Measurements from ENCODE around the gene SHLD2. TPM values are rescaled to one million over a fixed set of nuclear protein-coding genes. Genes with fewer than 3 reads are reported as not detected.

SHLD2 gene
- total and polyA plus RNA-seq, 2 of the 13 experiments (the other 11 are each of a cell fraction or from before 2014, with no cell fraction given), result 25.7 to 53.7 TPM

DNA sequence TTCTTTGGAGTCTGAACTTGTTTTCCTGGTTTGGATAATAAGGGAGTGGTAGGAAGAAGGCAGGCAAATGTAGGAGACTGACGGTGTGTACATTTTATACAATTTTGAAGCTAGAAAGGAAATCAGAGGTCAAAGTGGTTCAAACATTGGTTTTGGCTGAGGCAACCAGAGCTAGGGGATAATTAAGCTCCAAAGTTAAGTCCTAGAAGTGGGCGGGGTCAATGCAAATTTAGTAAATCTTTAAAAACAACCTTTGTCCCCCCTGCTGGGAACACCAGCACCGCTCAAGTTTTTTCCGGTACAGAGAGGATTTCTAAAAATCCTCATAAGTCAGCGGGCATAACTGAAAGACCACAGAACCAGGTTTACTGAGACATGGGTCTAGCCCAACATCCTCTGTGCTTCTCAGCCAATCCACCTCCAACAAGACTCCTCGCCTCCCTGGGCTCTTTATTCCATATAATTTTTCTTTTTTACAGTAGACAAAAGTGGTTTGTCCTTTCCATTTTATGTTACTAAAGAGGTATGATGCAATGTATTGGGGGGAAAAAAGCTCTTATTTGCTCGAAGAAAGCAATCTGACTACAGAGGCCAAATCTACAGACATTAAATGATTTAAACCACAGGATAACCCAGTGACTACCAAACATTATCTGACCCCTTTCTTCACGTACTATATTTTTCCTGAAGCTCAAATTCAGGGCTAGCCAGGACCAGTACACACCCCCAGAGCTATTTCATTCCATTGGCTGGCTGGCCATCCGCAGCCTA, 2.0 kb upstream of the SHLD2 start (continued):
- TF ChIP-seq, protein P1, sequence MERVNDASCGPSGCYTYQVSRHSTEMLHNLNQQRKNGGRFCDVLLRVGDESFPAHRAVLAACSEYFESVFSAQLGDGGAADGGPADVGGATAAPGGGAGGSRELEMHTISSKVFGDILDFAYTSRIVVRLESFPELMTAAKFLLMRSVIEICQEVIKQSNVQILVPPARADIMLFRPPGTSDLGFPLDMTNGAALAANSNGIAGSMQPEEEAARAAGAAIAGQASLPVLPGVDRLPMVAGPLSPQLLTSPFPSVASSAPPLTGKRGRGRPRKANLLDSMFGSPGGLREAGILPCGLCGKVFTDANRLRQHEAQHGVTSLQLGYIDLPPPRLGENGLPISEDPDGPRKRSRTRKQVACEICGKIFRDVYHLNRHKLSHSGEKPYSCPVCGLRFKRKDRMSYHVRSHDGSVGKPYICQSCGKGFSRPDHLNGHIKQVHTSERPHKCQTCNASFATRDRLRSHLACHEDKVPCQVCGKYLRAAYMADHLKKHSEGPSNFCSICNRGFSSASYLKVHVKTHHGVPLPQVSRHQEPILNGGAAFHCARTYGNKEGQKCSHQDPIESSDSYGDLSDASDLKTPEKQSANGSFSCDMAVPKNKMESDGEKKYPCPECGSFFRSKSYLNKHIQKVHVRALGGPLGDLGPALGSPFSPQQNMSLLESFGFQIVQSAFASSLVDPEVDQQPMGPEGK (CRISPR knock-in tag; IDR thresholded peaks at IDR 0.05), result no peak
- TF ChIP-seq ZNF143 (CRISPR knock-in tag; IDR thresholded peaks at IDR 0.05), result no peak
- TF ChIP-seq ZNF839 (CRISPR knock-in tag; IDR thresholded peaks at IDR 0.05; ENCODE audit: borderline replicate concordance), result no peak
- TF ChIP-seq, protein P2, sequence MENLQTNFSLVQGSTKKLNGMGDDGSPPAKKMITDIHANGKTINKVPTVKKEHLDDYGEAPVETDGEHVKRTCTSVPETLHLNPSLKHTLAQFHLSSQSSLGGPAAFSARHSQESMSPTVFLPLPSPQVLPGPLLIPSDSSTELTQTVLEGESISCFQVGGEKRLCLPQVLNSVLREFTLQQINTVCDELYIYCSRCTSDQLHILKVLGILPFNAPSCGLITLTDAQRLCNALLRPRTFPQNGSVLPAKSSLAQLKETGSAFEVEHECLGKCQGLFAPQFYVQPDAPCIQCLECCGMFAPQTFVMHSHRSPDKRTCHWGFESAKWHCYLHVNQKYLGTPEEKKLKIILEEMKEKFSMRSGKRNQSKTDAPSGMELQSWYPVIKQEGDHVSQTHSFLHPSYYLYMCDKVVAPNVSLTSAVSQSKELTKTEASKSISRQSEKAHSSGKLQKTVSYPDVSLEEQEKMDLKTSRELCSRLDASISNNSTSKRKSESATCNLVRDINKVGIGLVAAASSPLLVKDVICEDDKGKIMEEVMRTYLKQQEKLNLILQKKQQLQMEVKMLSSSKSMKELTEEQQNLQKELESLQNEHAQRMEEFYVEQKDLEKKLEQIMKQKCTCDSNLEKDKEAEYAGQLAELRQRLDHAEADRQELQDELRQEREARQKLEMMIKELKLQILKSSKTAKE (CRISPR knock-in tag; IDR thresholded peaks at IDR 0.05; ENCODE audit: borderline replicate concordance), result no peak
- TF ChIP-seq, protein P3, sequence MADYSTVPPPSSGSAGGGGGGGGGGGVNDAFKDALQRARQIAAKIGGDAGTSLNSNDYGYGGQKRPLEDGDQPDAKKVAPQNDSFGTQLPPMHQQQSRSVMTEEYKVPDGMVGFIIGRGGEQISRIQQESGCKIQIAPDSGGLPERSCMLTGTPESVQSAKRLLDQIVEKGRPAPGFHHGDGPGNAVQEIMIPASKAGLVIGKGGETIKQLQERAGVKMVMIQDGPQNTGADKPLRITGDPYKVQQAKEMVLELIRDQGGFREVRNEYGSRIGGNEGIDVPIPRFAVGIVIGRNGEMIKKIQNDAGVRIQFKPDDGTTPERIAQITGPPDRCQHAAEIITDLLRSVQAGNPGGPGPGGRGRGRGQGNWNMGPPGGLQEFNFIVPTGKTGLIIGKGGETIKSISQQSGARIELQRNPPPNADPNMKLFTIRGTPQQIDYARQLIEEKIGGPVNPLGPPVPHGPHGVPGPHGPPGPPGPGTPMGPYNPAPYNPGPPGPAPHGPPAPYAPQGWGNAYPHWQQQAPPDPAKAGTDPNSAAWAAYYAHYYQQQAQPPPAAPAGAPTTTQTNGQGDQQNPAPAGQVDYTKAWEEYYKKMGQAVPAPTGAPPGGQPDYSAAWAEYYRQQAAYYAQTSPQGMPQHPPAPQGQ (CRISPR knock-in tag; IDR thresholded peaks at IDR 0.05; ENCODE audit: borderline replicate concordance), result no peak
- no peak for TF ChIP-seq NR1H2 (CRISPR knock-in tag; IDR thresholded peaks at IDR 0.05; ENCODE audit: borderline replicate concordance, low read depth)
- TF ChIP-seq ZNF780A (CRISPR knock-in tag; IDR thresholded peaks at IDR 0.05), result no peak
- TF ChIP-seq ZNF383 (CRISPR knock-in tag; IDR thresholded peaks at IDR 0.05; ENCODE audit: borderline replicate concordance), result no peak
- no peak for TF ChIP-seq SNAI1 (CRISPR knock-in tag; IDR thresholded peaks at IDR 0.05; ENCODE audit: borderline replicate concordance)
- no peak for TF ChIP-seq CBFB (CRISPR knock-in tag; IDR thresholded peaks at IDR 0.05)
- no peak for TF ChIP-seq ZNF225 (CRISPR knock-in tag; IDR thresholded peaks at IDR 0.05)
- no peak for TF ChIP-seq ZNF616 (CRISPR knock-in tag; IDR thresholded peaks at IDR 0.05; ENCODE audit: low read depth)
- TF ChIP-seq ZNF30 (CRISPR knock-in tag; IDR thresholded peaks at IDR 0.05), result no peak
- TF ChIP-seq, protein P4, sequence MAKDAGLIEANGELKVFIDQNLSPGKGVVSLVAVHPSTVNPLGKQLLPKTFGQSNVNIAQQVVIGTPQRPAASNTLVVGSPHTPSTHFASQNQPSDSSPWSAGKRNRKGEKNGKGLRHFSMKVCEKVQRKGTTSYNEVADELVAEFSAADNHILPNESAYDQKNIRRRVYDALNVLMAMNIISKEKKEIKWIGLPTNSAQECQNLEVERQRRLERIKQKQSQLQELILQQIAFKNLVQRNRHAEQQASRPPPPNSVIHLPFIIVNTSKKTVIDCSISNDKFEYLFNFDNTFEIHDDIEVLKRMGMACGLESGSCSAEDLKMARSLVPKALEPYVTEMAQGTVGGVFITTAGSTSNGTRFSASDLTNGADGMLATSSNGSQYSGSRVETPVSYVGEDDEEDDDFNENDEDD (CRISPR knock-in tag; IDR thresholded peaks at IDR 0.05; ENCODE audit: borderline replicate concordance), result no peak
- no peak for TF ChIP-seq ZFP1 (CRISPR knock-in tag; IDR thresholded peaks at IDR 0.05)
- TF ChIP-seq ZNF205 (CRISPR knock-in tag; IDR thresholded peaks at IDR 0.05), result no peak
- TF ChIP-seq ZNF790 (CRISPR knock-in tag; IDR thresholded peaks at IDR 0.05; ENCODE audit: borderline replicate concordance), result no peak
- TF ChIP-seq HNRNPUL1 (IDR thresholded peaks at IDR 0.05; ENCODE audit: low read depth, low read length), result no peak
- no peak for TF ChIP-seq ZNF567 (CRISPR knock-in tag; IDR thresholded peaks at IDR 0.05; ENCODE audit: borderline replicate concordance)
- TF ChIP-seq, protein P5, sequence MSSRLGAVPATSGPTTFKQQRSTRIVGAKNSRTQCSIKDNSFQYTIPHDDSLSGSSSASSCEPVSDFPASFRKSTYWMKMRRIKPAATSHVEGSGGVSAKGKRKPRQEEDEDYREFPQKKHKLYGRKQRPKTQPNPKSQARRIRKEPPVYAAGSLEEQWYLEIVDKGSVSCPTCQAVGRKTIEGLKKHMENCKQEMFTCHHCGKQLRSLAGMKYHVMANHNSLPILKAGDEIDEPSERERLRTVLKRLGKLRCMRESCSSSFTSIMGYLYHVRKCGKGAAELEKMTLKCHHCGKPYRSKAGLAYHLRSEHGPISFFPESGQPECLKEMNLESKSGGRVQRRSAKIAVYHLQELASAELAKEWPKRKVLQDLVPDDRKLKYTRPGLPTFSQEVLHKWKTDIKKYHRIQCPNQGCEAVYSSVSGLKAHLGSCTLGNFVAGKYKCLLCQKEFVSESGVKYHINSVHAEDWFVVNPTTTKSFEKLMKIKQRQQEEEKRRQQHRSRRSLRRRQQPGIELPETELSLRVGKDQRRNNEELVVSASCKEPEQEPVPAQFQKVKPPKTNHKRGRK (CRISPR knock-in tag; IDR thresholded peaks at IDR 0.05), result no peak
- no peak for TF ChIP-seq SRSF1 (optimal IDR thresholded peaks at IDR 0.05; ENCODE audit: low read depth, low read length)
